HepG2 (cell line): Measurements from ENCODE around the gene PDIA4. TPM values are rescaled to one million over a fixed set of nuclear protein-coding genes. Genes with fewer than 3 reads are reported as not detected.

Source experiments
- ATRX ChIP-seq: sonication (generic); formaldehyde crosslinking; IDR thresholded peaks from 2 replicates; pipeline ENCODE4 v1.4.0; 2020; ENCODE audit warnings: missing genetic modification reagents, borderline replicate concordance
- ELF1 ChIP-seq: sonication (generic); formaldehyde crosslinking; IDR thresholded peaks from 2 replicates; pipeline ENCODE4 v1.4.0; 2020; ENCODE audit warnings: missing genetic modification reagents
- FIP1L1 ChIP-seq: fragments of 200-400 bp; formaldehyde crosslinking; IDR thresholded peaks from 2 replicates; pipeline ENCODE4 v1.6.1; 2018; ENCODE audit warnings: low read depth, mild to moderate bottlenecking, low read length, moderate library complexity, borderline replicate concordance; ENCODE audit not compliant: insufficient read depth
- KLF6 ChIP-seq: IDR thresholded peaks from 2 replicates; pipeline ENCODE4 v1.8.0; 2016; ENCODE audit warnings: missing biosample characterization, missing genetic modification reagents
- NFE2L2 ChIP-seq: fragments of 150-350 bp; IDR thresholded peaks from 2 replicates; pipeline ENCODE4 v1.6.1; 2014; ENCODE audit warnings: low read length
- PHF21A ChIP-seq: sonication (generic); formaldehyde crosslinking; IDR thresholded peaks from 2 replicates; pipeline ENCODE4 v1.5.0; 2020; ENCODE audit warnings: mild to moderate bottlenecking, missing genetic modification reagents
- POLR2AphosphoS2 ChIP-seq: IDR thresholded peaks from 2 replicates; pipeline ENCODE4 v1.6.1; 2011; ENCODE audit warnings: low read depth, low read length, improper control_type of control experiment
- PRPF4 ChIP-seq: fragments of 200-400 bp; formaldehyde crosslinking; IDR thresholded peaks from 2 replicates; pipeline ENCODE4 v1.6.1; 2016; ENCODE audit warnings: low read length, low read depth; ENCODE audit not compliant: poor library complexity, severe bottlenecking
- RARG ChIP-seq: sonication (generic); formaldehyde crosslinking; IDR thresholded peaks from 2 replicates; pipeline ENCODE4 v1.4.0; 2020; ENCODE audit warnings: low read depth, mild to moderate bottlenecking, missing genetic modification reagents
- TP53 ChIP-seq: sonication (generic); formaldehyde crosslinking; conservative IDR thresholded peaks from 2 replicates; pipeline ENCODE4 v1.4.0; 2020; ENCODE audit warnings: missing genetic modification reagents
- TRIM24 ChIP-seq: sonication (generic); formaldehyde crosslinking; IDR thresholded peaks from 2 replicates; pipeline ENCODE4 v1.8.0; 2022; ENCODE audit warnings: mild to moderate bottlenecking, missing genetic modification reagents
- ZBTB38 ChIP-seq: sonication (generic); formaldehyde crosslinking; IDR thresholded peaks from 2 replicates; pipeline ENCODE4 v1.5.1; 2020; ENCODE audit warnings: mild to moderate bottlenecking, missing genetic modification reagents
- ZBTB4 ChIP-seq: sonication (generic); formaldehyde crosslinking; IDR thresholded peaks from 2 replicates; pipeline ENCODE4 v1.4.0; 2020; ENCODE audit warnings: missing genetic modification reagents, mild to moderate bottlenecking, borderline replicate concordance
- ZNF496 ChIP-seq: sonication (generic); formaldehyde crosslinking; IDR thresholded peaks from 2 replicates; pipeline ENCODE4 v1.8.1; 2023; ENCODE audit warnings: mild to moderate bottlenecking, moderate library complexity, missing genetic modification reagents; ENCODE audit not compliant: insufficient replicate concordance
- ZNF652 ChIP-seq: IDR thresholded peaks from 2 replicates; pipeline ENCODE4 v1.6.1; 2016; ENCODE audit warnings: low read depth, borderline replicate concordance
- ZNF772 ChIP-seq: sonication (generic); formaldehyde crosslinking; IDR thresholded peaks from 2 replicates; pipeline ENCODE4 v1.5.0; 2020; ENCODE audit warnings: mild to moderate bottlenecking, missing genetic modification reagents
- polyA plus RNA-seq, 8 experiments: library from polyadenylated mRNA; depleted of rRNA in 3 of 8; stranded (reverse) in 7 of 8; unstranded in 1 of 8; fragments of >200 nt; fragmentation: Illumina TruSeq in 4 of 8; extraction: Trizol in 4 of 8; gene quantifications; 2 replicates each; pipeline versions ENCODE4 v1.2.1 to v1.2.3, GENCODE V29; 2011 to 2016; ENCODE audit warnings: low read depth in 4 of 8, missing spikeins in 1 of 8, mixed read lengths in 1 of 8; ENCODE audit not compliant: insufficient read depth in 1 of 8
- total RNA-seq, 5 experiments: library from RNA; depleted of rRNA; stranded (reverse); fragments of >200 nt; fragmentation: Illumina TruSeq; extraction: Trizol; gene quantifications; 2 replicates each; pipeline ENCODE4 v1.2.3, GENCODE V29; 2016; ENCODE audit warnings: low read depth in 1 of 5
- TF ChIP-seq, protein P1 (sequence below): sonication (generic); formaldehyde crosslinking; IDR thresholded peaks from 2 replicates; pipeline ENCODE4 v1.5.0; 2020; ENCODE audit warnings: mild to moderate bottlenecking, missing genetic modification reagents, borderline replicate concordance
- TF ChIP-seq, protein P2 (sequence below): sonication (generic); formaldehyde crosslinking; IDR thresholded peaks from 2 replicates; pipeline ENCODE4 v1.4.0; 2020; ENCODE audit warnings: missing genetic modification reagents, borderline replicate concordance

The PDIA4 gene
- total and polyA plus RNA-seq, 2 of the 13 experiments (the other 11 are each of a cell fraction or from before 2014, with no cell fraction given), result 278 to 402 TPM

DNA sequence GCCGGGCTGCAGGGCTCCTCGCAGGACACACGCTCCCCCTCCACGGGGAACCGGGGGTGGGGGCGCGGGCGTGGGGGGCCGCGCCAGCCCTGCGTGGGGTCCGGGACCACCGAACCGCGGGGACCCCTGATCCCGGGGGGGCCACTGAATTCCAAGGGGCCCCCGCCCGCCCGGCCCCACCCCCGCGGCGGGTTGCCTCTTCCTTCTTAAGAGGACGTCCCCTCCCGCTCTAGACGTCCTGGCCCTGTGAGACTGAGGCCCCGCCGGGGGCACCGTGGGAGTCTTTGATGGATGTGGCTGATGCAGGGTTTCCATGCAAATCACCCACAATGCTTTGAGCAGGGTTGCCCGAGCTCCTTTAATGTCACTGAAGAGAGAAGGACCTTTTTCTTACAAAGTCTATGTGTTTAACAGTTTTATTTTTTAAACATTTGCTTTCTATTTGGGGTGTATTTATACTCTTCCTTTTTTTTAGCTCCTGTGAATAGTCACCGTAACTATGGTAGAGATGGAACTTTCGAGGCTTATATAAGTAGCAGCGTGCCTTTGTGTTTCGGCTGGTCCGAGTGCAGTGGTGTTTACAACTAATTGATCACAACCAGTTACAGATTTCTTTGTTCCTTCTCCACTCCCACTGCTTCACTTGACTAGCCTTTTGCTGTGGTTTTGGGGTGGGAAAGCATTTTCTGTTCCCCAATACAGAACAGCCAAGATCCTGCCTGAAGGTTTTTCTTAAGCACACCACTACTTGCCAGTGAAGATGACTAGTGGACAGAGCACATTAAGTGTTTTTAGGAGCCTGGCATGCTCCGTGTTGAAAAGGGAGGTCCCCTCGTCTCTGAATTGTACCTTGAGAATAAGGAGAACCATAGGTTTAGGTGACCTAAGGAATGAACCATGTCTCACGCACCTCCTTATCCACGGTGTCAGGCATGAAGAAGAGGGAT is 44.8 kb downstream of the PDIA4 start (continued):
- TF ChIP-seq, protein P1, sequence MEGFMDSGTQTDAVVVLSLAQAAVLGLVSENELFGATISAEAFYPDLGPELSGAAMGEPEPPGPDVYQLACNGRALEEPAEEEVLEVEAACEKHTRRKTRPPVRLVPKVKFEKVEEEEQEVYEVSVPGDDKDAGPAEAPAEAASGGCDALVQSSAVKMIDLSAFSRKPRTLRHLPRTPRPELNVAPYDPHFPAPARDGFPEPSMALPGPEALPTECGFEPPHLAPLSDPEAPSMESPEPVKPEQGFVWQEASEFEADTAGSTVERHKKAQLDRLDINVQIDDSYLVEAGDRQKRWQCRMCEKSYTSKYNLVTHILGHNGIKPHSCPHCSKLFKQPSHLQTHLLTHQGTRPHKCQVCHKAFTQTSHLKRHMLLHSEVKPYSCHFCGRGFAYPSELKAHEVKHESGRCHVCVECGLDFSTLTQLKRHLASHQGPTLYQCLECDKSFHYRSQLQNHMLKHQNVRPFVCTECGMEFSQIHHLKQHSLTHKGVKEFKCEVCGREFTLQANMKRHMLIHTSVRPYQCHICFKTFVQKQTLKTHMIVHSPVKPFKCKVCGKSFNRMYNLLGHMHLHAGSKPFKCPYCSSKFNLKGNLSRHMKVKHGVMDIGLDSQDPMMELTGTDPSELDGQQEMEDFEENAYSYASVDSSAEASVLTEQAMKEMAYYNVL (CRISPR knock-in tag), result no peak
- TF ChIP-seq POLR2AphosphoS2 (no peak), ELF1 (CRISPR knock-in tag) (no peak), TRIM24 (CRISPR knock-in tag) (no peak), ATRX (CRISPR knock-in tag) (no peak), NFE2L2 (no peak), ZBTB38 (no peak), ZNF652 (CRISPR knock-in tag) (no peak), FIP1L1 (no peak), PRPF4 (no peak), KLF6 (CRISPR knock-in tag) (no peak), TP53 (CRISPR knock-in tag) (no peak), ZNF772 (CRISPR knock-in tag) (no peak), RARG (CRISPR knock-in tag) (no peak), PHF21A (CRISPR knock-in tag) (peak; percentile 39), ZNF496 (CRISPR knock-in tag) (no peak), ZBTB4 (CRISPR knock-in tag) (no peak)
- TF ChIP-seq, protein P2, sequence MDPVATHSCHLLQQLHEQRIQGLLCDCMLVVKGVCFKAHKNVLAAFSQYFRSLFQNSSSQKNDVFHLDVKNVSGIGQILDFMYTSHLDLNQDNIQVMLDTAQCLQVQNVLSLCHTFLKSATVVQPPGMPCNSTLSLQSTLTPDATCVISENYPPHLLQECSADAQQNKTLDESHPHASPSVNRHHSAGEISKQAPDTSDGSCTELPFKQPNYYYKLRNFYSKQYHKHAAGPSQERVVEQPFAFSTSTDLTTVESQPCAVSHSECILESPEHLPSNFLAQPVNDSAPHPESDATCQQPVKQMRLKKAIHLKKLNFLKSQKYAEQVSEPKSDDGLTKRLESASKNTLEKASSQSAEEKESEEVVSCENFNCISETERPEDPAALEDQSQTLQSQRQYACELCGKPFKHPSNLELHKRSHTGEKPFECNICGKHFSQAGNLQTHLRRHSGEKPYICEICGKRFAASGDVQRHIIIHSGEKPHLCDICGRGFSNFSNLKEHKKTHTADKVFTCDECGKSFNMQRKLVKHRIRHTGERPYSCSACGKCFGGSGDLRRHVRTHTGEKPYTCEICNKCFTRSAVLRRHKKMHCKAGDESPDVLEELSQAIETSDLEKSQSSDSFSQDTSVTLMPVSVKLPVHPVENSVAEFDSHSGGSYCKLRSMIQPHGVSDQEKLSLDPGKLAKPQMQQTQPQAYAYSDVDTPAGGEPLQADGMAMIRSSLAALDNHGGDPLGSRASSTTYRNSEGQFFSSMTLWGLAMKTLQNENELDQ, result no peak
